HCT116 (cell line): ENCODE data around the gene POLR2J. TPM values are rescaled to one million over a fixed set of nuclear protein-coding genes. Genes with fewer than 3 reads are reported as not detected.
"Not testable (repeated sequence)": the region's sequence is repeated elsewhere in the genome, so short reads cannot be mapped to it uniquely, and the experiment has no call there.

Source experiments
- ATAC-seq: fragments of 200-7000 bp; cut with Tn5 transposase; 2 replicates; pipeline ENCODE4 v1.9.1; 2020; ENCODE audit warnings: mild to moderate bottlenecking, moderate library complexity
- BruUV-seq: library from RNA; stranded (reverse); fragments of 400-500 nt; replicated peaks from 2 replicates; lab custom pipeline; 2021; lab: Mats Ljungman, UMichigan
- CTCF ChIA-PET: fragments of 300-600 bp; sonication (Branson Sonifier 250); formaldehyde crosslinking; loops from one replicate; lab custom pipeline; 2021; ENCODE audit warnings: antibody characterized with exemption; lab: Charles Lee
- POLR2A ChIA-PET: fragments of 300-600, 350-600 bp; sonication (Branson Sonifier 250); formaldehyde crosslinking; loops from one replicate; lab custom pipeline; 2021; ENCODE audit warnings: antibody characterized with exemption; lab: Charles Lee
- RAD21 ChIA-PET, 2 experiments: fragments of 300-600 bp; sonication (Branson Sonifier 250); formaldehyde crosslinking; loops; one replicate each; lab custom pipeline; 2023; ENCODE audit warnings: low total read pairs in 2 of 2; ENCODE audit not compliant: uncharacterized antibody in 2 of 2, unreplicated experiment in 2 of 2, low non-redundant PET in 1 of 2; lab: Charles Lee
- DNase-seq: peaks from one replicate; pipeline ENCODE4 v3.0.0-alpha.2; 2010; ENCODE audit warnings: low read depth, low spot score
- H2AFZ ChIP-seq: fragments of 200-600 bp; shearing (Covaris generic), sonication (generic); 2 replicates; pipeline ENCODE4 v1.6.1; 2017; ENCODE audit warnings: low read depth, mixed run types, mixed read lengths, antibody characterized with exemption, low read length; ENCODE audit not compliant: poor library complexity, severe bottlenecking
- H3K27ac ChIP-seq: 2 replicates; pipeline ENCODE4 v1.5.1; 2012; ENCODE audit warnings: low read depth, low read length
- H3K27me3 ChIP-seq: fragments of 200-600 bp; sonication (generic); 2 replicates; pipeline ENCODE4 v1.6.1; 2016; ENCODE audit warnings: mixed run types, low read length, mixed read lengths; ENCODE audit not compliant: insufficient read depth
- H3K36me3 ChIP-seq, 2 experiments: fragments of 200-500 bp in 1 of 2; fragments of 200-600 bp in 1 of 2; sonication (Bioruptor generic) in 1 of 2; sonication (generic) in 1 of 2; 2 replicates each; pipeline versions ENCODE4 v1.5.1 to v1.6.1; 2014 to 2016; ENCODE audit warnings: low read length in 2 of 2, inconsistent platforms in 1 of 2, mixed read lengths in 1 of 2, mixed run types in 1 of 2; ENCODE audit not compliant: insufficient read depth in 2 of 2, control insufficient read depth in 1 of 2
- H3K4me1 ChIP-seq, 2 experiments: fragments of 200-600 bp in 1 of 2; sonication (generic) in 1 of 2; 2 replicates each; pipeline versions ENCODE4 v1.5.1 to v1.6.1; 2012 to 2017; ENCODE audit warnings: low read length in 2 of 2, inconsistent platforms in 1 of 2, mild to moderate bottlenecking in 1 of 2, mixed read lengths in 1 of 2, mixed run types in 1 of 2, moderate library complexity in 1 of 2; ENCODE audit not compliant: insufficient read depth in 2 of 2, control insufficient read depth in 1 of 2
- H3K4me2 ChIP-seq: fragments of 200-600 bp; sonication (generic); 2 replicates; pipeline ENCODE4 v1.6.1; 2017; ENCODE audit warnings: mixed run types, low read length, mixed read lengths
- H3K4me3 ChIP-seq, 2 experiments: fragments of 200-600 bp in 1 of 2; sonication (generic) in 1 of 2; replicated peaks in 1 of 2; 2 replicates each; pipeline ENCODE4 v1.5.1; 2011 to 2016; ENCODE audit warnings: low read length in 2 of 2, control low read depth in 1 of 2, low read depth in 1 of 2, mild to moderate bottlenecking in 1 of 2, mixed read lengths in 1 of 2, mixed run types in 1 of 2
- H3K79me2 ChIP-seq: fragments of 200-600 bp; sonication (generic); 2 replicates; pipeline ENCODE4 v1.6.1; 2017; ENCODE audit warnings: mild to moderate bottlenecking, mixed run types, low read length, moderate library complexity, mixed read lengths; ENCODE audit not compliant: insufficient read depth
- H3K9ac ChIP-seq: fragments of 200-600 bp; sonication (generic); 2 replicates; pipeline ENCODE4 v1.6.1; 2016; ENCODE audit warnings: low read length, mixed read lengths
- H3K9me2 ChIP-seq: fragments of 200-600 bp; sonication (generic), shearing (Covaris generic); 2 replicates; pipeline ENCODE4 v1.6.1; 2017; ENCODE audit warnings: mixed run types, mild to moderate bottlenecking, moderate library complexity; ENCODE audit not compliant: insufficient read depth
- H3K9me3 ChIP-seq, 2 experiments: fragments of 200-500 bp in 1 of 2; fragments of 200-600 bp in 1 of 2; sonication (Bioruptor generic) in 1 of 2; sonication (generic) in 1 of 2; 2 replicates each; pipeline ENCODE4 v1.6.1; 2014 to 2017; ENCODE audit warnings: low read length in 2 of 2, mixed read lengths in 2 of 2, inconsistent platforms in 1 of 2, low read depth in 1 of 2, mild to moderate bottlenecking in 1 of 2, mixed run types in 1 of 2, moderate library complexity in 1 of 2; ENCODE audit not compliant: control insufficient read depth in 1 of 2, insufficient read depth in 1 of 2
- H4K20me1 ChIP-seq: fragments of 200-600 bp; sonication (generic), shearing (Covaris generic); 2 replicates; pipeline ENCODE4 v1.6.1; 2017; ENCODE audit warnings: mixed run types, mild to moderate bottlenecking, moderate library complexity; ENCODE audit not compliant: insufficient read depth
- CBX3 ChIP-seq: IDR thresholded peaks from 2 replicates; pipeline ENCODE4 v1.6.1; 2012; ENCODE audit warnings: low read depth
- CEBPB ChIP-seq: IDR thresholded peaks from 2 replicates; pipeline ENCODE4 v1.6.1; 2012; ENCODE audit warnings: low read depth
- EGR1 ChIP-seq: IDR thresholded peaks from 2 replicates; pipeline ENCODE4 v1.6.1; 2012; ENCODE audit warnings: low read depth
- EZH2 ChIP-seq: fragments of 200-600 bp; sonication (generic); IDR thresholded peaks from 2 replicates; pipeline ENCODE4 v1.6.1; 2017; ENCODE audit warnings: antibody characterized with exemption, mixed run types
- FOSL1 ChIP-seq: IDR thresholded peaks from 2 replicates; pipeline ENCODE4 v1.6.1; 2012; ENCODE audit warnings: low read depth
- JUND ChIP-seq: IDR thresholded peaks from 2 replicates; pipeline ENCODE4 v1.6.1; 2012
- RAD21 ChIP-seq: IDR thresholded peaks from 2 replicates; pipeline ENCODE4 v1.6.1; 2012; ENCODE audit warnings: low read depth, mild to moderate bottlenecking
- ZFX ChIP-seq: fragments of 450-650 bp; IDR thresholded peaks from 2 replicates; pipeline ENCODE4 v1.6.1; 2017
- intact Hi-C: fragments of 100-400 bp; cut with micrococcal nuclease; formaldehyde crosslinking; loops from 2 replicates; pipeline ENCODE4 v1.10.0; 2022
- total RNA-seq: library from RNA; stranded (reverse); gene quantifications from one replicate; pipeline ENCODE4 v1.2.1, GENCODE V29; 2021; ENCODE audit not compliant: unreplicated experiment
- TF ChIP-seq, protein P1 (sequence below), 3 experiments: fragments of 200-600 bp in 1 of 3; sonication (generic) in 1 of 3; IDR thresholded peaks in 2 of 3; conservative IDR thresholded peaks in 1 of 3; 2 replicates each; pipeline ENCODE4 v1.5.1; 2012 to 2017; ENCODE audit warnings: low read depth in 2 of 3, low read length in 2 of 3, antibody characterized with exemption in 1 of 3, borderline replicate concordance in 1 of 3, control low read depth in 1 of 3, mild to moderate bottlenecking in 1 of 3, mixed read lengths in 1 of 3, mixed run types in 1 of 3, moderate library complexity in 1 of 3; ENCODE audit not compliant: insufficient read depth in 1 of 3

Gene POLR2J
- total RNA-seq, 1 experiment from 2014 or later = 54.9 TPM

DNA sequence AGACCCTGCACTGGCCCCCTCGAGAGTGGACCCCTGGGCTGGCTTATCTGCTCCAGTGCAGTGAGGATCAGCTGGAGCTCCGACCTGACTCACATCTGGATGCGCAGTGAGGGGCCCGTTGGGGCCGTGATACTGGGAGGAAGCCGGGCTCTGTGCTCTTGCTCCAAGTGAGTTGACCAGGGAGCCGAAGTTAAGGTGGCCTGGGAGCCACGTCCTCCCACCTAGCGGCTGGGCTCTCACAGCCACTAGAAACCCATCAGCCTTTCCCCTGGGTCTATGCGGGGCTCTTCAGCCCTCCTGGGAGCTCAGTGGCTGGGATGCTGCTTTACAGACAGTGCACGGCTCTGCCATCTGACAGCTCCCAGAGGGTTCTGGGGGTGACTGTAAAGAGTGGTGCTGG is 23.1 kb downstream of the POLR2J start (continued):
- TF ChIP-seq RAD21 = no peak

DNA sequence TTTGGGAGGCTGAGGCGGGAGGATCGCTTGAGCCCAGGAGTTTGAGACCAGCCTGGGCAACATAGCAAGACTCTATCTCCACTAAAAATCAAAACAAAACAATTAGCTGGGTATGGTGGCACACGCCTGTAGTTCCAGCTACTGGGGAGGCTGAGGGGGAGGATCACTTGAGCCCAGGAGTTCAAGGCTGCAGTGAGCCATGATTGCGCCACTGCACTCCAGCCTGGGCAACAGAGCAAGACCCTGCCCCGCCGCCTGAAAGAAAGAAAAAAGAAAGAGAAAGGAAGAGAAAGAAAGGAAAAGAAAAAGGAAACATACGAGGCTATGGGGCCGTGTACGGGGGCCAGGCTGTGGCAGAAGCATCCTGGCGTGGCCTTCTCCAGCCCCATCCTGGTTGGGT is 23.8 kb downstream of the POLR2J start:
- H3K4me3 ChIP-seq, H2AFZ ChIP-seq, H3K36me3 ChIP-seq, H3K79me2 ChIP-seq, H4K20me1 ChIP-seq, ATAC-seq, H3K9me3 ChIP-seq, H3K27ac ChIP-seq, RAD21 ChIA-PET, H3K9me2 ChIP-seq, H3K9ac ChIP-seq, CTCF ChIA-PET, BruUV-seq, POLR2A ChIA-PET, DNase-seq, H3K4me2 ChIP-seq, H3K27me3 ChIP-seq: not testable (repeated sequence)
- intact Hi-C loops = loop anchor here (5.0 kb wide), 1 partner anchor 178 kb away; no protein-coding TSS in a partner anchor
- peaks cover 21 to 23% of the 10 kb centered on the region in 2 experiments for H3K4me1 ChIP-seq

DNA sequence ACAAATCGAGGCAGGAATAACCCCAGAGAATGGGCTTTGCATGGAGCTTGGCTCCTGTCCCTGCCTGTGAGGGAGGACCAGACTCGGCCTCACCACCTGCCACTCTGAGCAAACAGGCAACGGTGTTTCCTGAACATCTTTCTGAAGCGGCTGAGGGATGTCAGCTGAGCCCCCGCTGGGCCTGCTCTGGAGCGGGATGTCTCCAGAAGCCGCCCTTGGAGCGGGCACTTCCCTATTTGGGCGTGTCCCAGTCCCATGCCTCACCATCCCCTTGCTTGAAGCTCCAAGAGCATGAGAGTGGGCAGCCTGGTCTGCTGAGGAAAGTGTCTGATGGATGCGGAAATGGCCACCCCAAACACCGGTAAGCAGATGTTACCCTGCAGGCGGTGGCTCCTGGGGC is 24.3 kb downstream of the POLR2J start:
- POLR2A ChIA-PET = no interaction called here
- H3K4me3 ChIP-seq = no peak overlapping the region
- H3K4me2 ChIP-seq = no peak overlapping the region
- CTCF ChIA-PET = no interaction called here
- no peak for TF ChIP-seq EZH2
- no peak for TF ChIP-seq CEBPB
- TF ChIP-seq CBX3 = no peak
- no peak for TF ChIP-seq ZFX
- TF ChIP-seq, protein P1, sequence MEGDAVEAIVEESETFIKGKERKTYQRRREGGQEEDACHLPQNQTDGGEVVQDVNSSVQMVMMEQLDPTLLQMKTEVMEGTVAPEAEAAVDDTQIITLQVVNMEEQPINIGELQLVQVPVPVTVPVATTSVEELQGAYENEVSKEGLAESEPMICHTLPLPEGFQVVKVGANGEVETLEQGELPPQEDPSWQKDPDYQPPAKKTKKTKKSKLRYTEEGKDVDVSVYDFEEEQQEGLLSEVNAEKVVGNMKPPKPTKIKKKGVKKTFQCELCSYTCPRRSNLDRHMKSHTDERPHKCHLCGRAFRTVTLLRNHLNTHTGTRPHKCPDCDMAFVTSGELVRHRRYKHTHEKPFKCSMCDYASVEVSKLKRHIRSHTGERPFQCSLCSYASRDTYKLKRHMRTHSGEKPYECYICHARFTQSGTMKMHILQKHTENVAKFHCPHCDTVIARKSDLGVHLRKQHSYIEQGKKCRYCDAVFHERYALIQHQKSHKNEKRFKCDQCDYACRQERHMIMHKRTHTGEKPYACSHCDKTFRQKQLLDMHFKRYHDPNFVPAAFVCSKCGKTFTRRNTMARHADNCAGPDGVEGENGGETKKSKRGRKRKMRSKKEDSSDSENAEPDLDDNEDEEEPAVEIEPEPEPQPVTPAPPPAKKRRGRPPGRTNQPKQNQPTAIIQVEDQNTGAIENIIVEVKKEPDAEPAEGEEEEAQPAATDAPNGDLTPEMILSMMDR (IDR thresholded peaks at IDR 0.05 in 2 of 3, conservative IDR thresholded peaks at IDR 0.05 in 1 of 3; ENCODE audit: borderline replicate concordance in 1 of 3, insufficient read depth in 1 of 3, low read depth in 2 of 3, low read length in 2 of 3) = no peak
- no peak for TF ChIP-seq FOSL1
- no peak for TF ChIP-seq JUND
- TF ChIP-seq EGR1 = no peak
- H3K9me3 ChIP-seq = no peaks in the 10 kb centered on the region
- no peaks in the 10 kb centered on the region for H3K79me2 ChIP-seq
- H3K27ac ChIP-seq = no peak overlapping the region
- RAD21 ChIA-PET = no interaction called here
- H3K27me3 ChIP-seq = no peaks in the 10 kb centered on the region
- H2AFZ ChIP-seq = no peak overlapping the region
- H3K9me2 ChIP-seq = no peaks in the 10 kb centered on the region
- H3K4me1 ChIP-seq = peaks cover 21 to 23% of the 10 kb centered on the region in 2 experiments
- intact Hi-C loops = loop anchor here (5.0 kb wide), 1 partner anchor 177 kb away; no protein-coding TSS in a partner anchor
- ATAC-seq (no peak), DNase-seq (no peak)
- no peak overlapping the region for H3K9ac ChIP-seq
- no TSS peak for BruUV-seq
- no peaks in the 10 kb centered on the region for H4K20me1 ChIP-seq
- peaks cover 0 to 4% of the 10 kb centered on the region in 2 experiments; a peak in 3 of 4 replicates for H3K36me3 ChIP-seq
